Memory B cell (primary cell): ENCODE data around the gene TPRX1.

Experiments used
- ATAC-seq: fragments of 150-1000 bp; cut with Tn5 transposase; 2 replicates; pipeline ENCODE4 v1.10.0; 2021; ENCODE audit warnings: low read depth, mild to moderate bottlenecking, moderate library complexity
- DNase-seq, 2 donors: peaks; one replicate each; pipeline ENCODE4 v3.0.0; 2022; ENCODE audit warnings: low spot score in 2 of 2
- H3K27ac Mint-ChIP-seq: one replicate; pipeline ENCODE4 v1.8.0; 2022; ENCODE audit warnings: mild to moderate bottlenecking, moderate library complexity, mixed read lengths
- H3K27me3 Mint-ChIP-seq: one replicate; pipeline ENCODE4 v1.8.0; 2022; ENCODE audit warnings: mixed read lengths
- H3K36me3 Mint-ChIP-seq: one replicate; pipeline ENCODE4 v1.8.0; 2022; ENCODE audit warnings: mild to moderate bottlenecking, mixed read lengths
- H3K4me1 Mint-ChIP-seq: one replicate; pipeline ENCODE4 v1.8.0; 2022; ENCODE audit warnings: mixed read lengths
- H3K4me3 Mint-ChIP-seq: one replicate; pipeline ENCODE4 v1.8.0; 2022; ENCODE audit warnings: mild to moderate bottlenecking, moderate library complexity, mixed read lengths
- H3K9me3 Mint-ChIP-seq: one replicate; pipeline ENCODE4 v1.8.0; 2022; ENCODE audit warnings: mixed read lengths

Gene TPRX1

GRCh38 chr19:47756627-47756929 lies 47.8 kb downstream of the TPRX1 start:
- DNase-seq: no peak
- Mint-ChIP-seq H3K27me3 (no peaks in the 10 kb centered on the region), H3K4me1 (no peaks in the 10 kb centered on the region), H3K27ac (no peak overlapping the region), H3K36me3 (peaks cover 43% of the 10 kb centered on the region), H3K4me3 (no peak overlapping the region), H3K9me3 (peaks cover 3% of the 10 kb centered on the region)
- ATAC-seq: no peak

GRCh38 chr19:47755762-47756626 lies 48.4 kb downstream of the TPRX1 start:
- H3K9me3 Mint-ChIP-seq: peaks cover 3% of the 10 kb centered on the region
- DNase-seq: no peak
- no peak overlapping the region for H3K4me3 Mint-ChIP-seq
- no peak for ATAC-seq
- peaks cover 43% of the 10 kb centered on the region for H3K36me3 Mint-ChIP-seq
- no peak overlapping the region for H3K27ac Mint-ChIP-seq
- H3K27me3 Mint-ChIP-seq: no peaks in the 10 kb centered on the region
- H3K4me1 Mint-ChIP-seq: no peaks in the 10 kb centered on the region

GRCh38 chr19:47755065-47755761 lies 49.1 kb downstream of the TPRX1 start:
- H3K27ac Mint-ChIP-seq: no peak overlapping the region

GRCh38 chr19:47754206-47755064 lies 49.9 kb downstream of the TPRX1 start:
- Mint-ChIP-seq H3K4me3 (no peak overlapping the region), H3K36me3 (peaks cover 48% of the 10 kb centered on the region), H3K27ac (no peak overlapping the region), H3K9me3 (peaks cover 3% of the 10 kb centered on the region), H3K27me3 (no peaks in the 10 kb centered on the region), H3K4me1 (no peaks in the 10 kb centered on the region)
- DNase-seq (no peak), ATAC-seq (no peak)

More at GRCh38 chr19:47755065-47755761, 49.1 kb downstream of the TPRX1 start:
- Mint-ChIP-seq H3K4me1 (no peaks in the 10 kb centered on the region), H3K27me3 (no peaks in the 10 kb centered on the region), H3K9me3 (peaks cover 3% of the 10 kb centered on the region), H3K36me3 (peaks cover 47% of the 10 kb centered on the region), H3K4me3 (no peak overlapping the region)
- DNase-seq: no peak
- ATAC-seq: no peak

GRCh38 chr19:47752440-47753211 lies 51.7 kb downstream of the TPRX1 start:
- DNase-seq (no peak), ATAC-seq (no peak)
- Mint-ChIP-seq H3K36me3 (peaks cover 43% of the 10 kb centered on the region), H3K4me1 (peaks cover 9% of the 10 kb centered on the region), H3K27me3 (no peaks in the 10 kb centered on the region), H3K4me3 (no peak overlapping the region), H3K27ac (no peak overlapping the region), H3K9me3 (no peaks in the 10 kb centered on the region)
